ENCODE results near the gene DNAAF5. TPM values are rescaled to one million over a fixed set of nuclear protein-coding genes. Genes with fewer than 3 reads are reported as not detected.

The DNAAF5 gene
- total and polyA plus RNA-seq, 2 of the 13 experiments (the other 11 are each of a cell fraction or from before 2014, with no cell fraction given) = 11.9 to 21.5 TPM

- TF ChIP-seq ZBTB44 (CRISPR knock-in tag; IDR thresholded peaks at IDR 0.05) (no peak), HMGXB4 (CRISPR knock-in tag; IDR thresholded peaks at IDR 0.05; ENCODE audit: borderline replicate concordance in 1 of 2, low read depth in 1 of 2) (peak in 1 of 2 experiments; percentile 61; a peak in 1 of 4 replicates), AGO2 (optimal IDR thresholded peaks at IDR 0.05; ENCODE audit: low read depth, low read length) (peak; percentile 73), CBX2 (IDR thresholded peaks at IDR 0.05; ENCODE audit: low read depth, low read length) (no peak), CBX2 (CRISPR knock-in tag; IDR thresholded peaks at IDR 0.05; ENCODE audit: low read depth) (no peak), FOXC1 (CRISPR knock-in tag; IDR thresholded peaks at IDR 0.05; ENCODE audit: borderline replicate concordance) (peak; percentile 48; the same call in 1 of the 2 replicates), YEATS4 (CRISPR knock-in tag; IDR thresholded peaks at IDR 0.05; ENCODE audit: borderline replicate concordance) (0 out of 2 replicates have a peak, but pooled peaks have one; percentile 54), ZNF280D (CRISPR knock-in tag; IDR thresholded peaks at IDR 0.05) (no peak), PAX8 (CRISPR knock-in tag; IDR thresholded peaks at IDR 0.05; ENCODE audit: borderline replicate concordance) (no peak), ZBTB25 (CRISPR knock-in tag; IDR thresholded peaks at IDR 0.05) (0 out of 2 replicates have a peak, but pooled peaks have one; percentile 5), ZFY (CRISPR knock-in tag; IDR thresholded peaks at IDR 0.05) (peak; percentile 51), ZNF20 (CRISPR knock-in tag; IDR thresholded peaks at IDR 0.05) (no peak), ISX (CRISPR knock-in tag; conservative IDR thresholded peaks at IDR 0.05) (no peak), ZEB1 (IDR thresholded peaks at IDR 0.05; ENCODE audit: insufficient replicate concordance, low read depth) (no peak), RBFOX2 (IDR thresholded peaks at IDR 0.05; ENCODE audit: low read depth, low read length) (0 out of 2 replicates have a peak, but pooled peaks have one; percentile 12), KAT2B (IDR thresholded peaks at IDR 0.05; ENCODE audit: borderline replicate concordance, low read depth, low read length) (no peak), MTA3 (CRISPR knock-in tag; IDR thresholded peaks at IDR 0.05) (no peak), ZNF891 (CRISPR knock-in tag; IDR thresholded peaks at IDR 0.05) (no peak), RBM22 (optimal IDR thresholded peaks at IDR 0.05; ENCODE audit: low read length) (no peak), CREM (IDR thresholded peaks at IDR 0.05) (no peak), CREM (CRISPR knock-in tag; IDR thresholded peaks at IDR 0.05) (no peak), ZNF343 (CRISPR knock-in tag; IDR thresholded peaks at IDR 0.05) (no peak)
These were observed 90.5 kb downstream of the DNAAF5 start (continued) for GRCh38 chr7:816751-817671.

All from HepG2 (cell line).